NT2/D1 (cell line): ENCODE measurements around the gene SLC4A7.

Source experiments
- SUZ12 ChIP-seq: IDR thresholded peaks from 2 replicates; pipeline ENCODE4 v1.6.1; 2011; ENCODE audit not compliant: insufficient read length, insufficient read depth; ENCODE audit errors: extremely low read depth
- YY1 ChIP-seq: IDR thresholded peaks from 2 replicates; pipeline ENCODE4 v1.6.1; 2011; ENCODE audit not compliant: insufficient read length, insufficient read depth
- ZNF274 ChIP-seq: IDR thresholded peaks from 2 replicates; pipeline ENCODE4 v1.6.1; 2011; ENCODE audit warnings: mild to moderate bottlenecking, low read depth, low read length

GRCh38 chr3:27503526-27503925 lies 19.3 kb upstream of the SLC4A7 start:
- TF ChIP-seq ZNF274 = no peak
- no peak for TF ChIP-seq YY1
- no peak for TF ChIP-seq SUZ12
